Colonic mucosa (tissue), 4 donors: ENCODE measurements around the gene ASF1B. TPM values are rescaled to one million over a fixed set of nuclear protein-coding genes. Genes with fewer than 3 reads are reported as not detected.
A peak's percentile ranks its signal among the peaks of the same experiment; 100 is the strongest.

Experiments
- DNase-seq: peaks from one replicate; pipeline ENCODE4 v3.0.0-alpha.2; 2020
- H3K27ac ChIP-seq: fragments of 200-600 bp; one replicate; pipeline ENCODE4 v1.8.0; 2021
- H3K27me3 ChIP-seq: fragments of 200-600 bp; one replicate; pipeline ENCODE4 v1.8.0; 2021
- H3K36me3 ChIP-seq: fragments of 200-600 bp; one replicate; pipeline ENCODE4 v1.8.0; 2021
- H3K4me1 ChIP-seq: fragments of 200-600 bp; one replicate; pipeline ENCODE4 v1.8.0; 2021; ENCODE audit warnings: mild to moderate bottlenecking
- H3K4me3 ChIP-seq: fragments of 200-600 bp; one replicate; pipeline ENCODE4 v1.8.0; 2021
- H3K9ac ChIP-seq, 2 donors: one replicate each; pipeline ENCODE4 v1.7.0; 2013; ENCODE audit warnings: control low read depth in 2 of 2, low read depth in 2 of 2, low read length in 2 of 2
- H3K9me3 ChIP-seq: fragments of 200-600 bp; one replicate; pipeline ENCODE4 v1.8.0; 2021
- intact Hi-C: fragments of 100-400 bp; cut with DNase I; formaldehyde crosslinking; loops from one replicate; pipeline ENCODE4 v1.14.1; 2022
- total RNA-seq, 2 donors: library from RNA; stranded (reverse); fragmentation: NEBNext Ultra II Directional in 1 of 2; extraction: Animal tissue kit (Norgen Biotek cat#: 25700) in 1 of 2; gene quantifications; one replicate each; pipeline ENCODE4 v1.2.1, GENCODE V29; 2021
- TF ChIP-seq, protein P1 (sequence below): fragments of 200-600 bp; IDR thresholded peaks from one replicate; pipeline ENCODE4 v1.8.0; 2022; ENCODE audit warnings: antibody characterized with exemption, mild to moderate bottlenecking
- donor health status: healthy.
- donor health status: DM: no; HTN: no; CAD: no.
- donor health status: DM: no; HTN: no; CAD: no.

ASF1B gene
- total RNA-seq, 2 donors from 2014 or later, result 12.9 to 64.0 TPM

DNA sequence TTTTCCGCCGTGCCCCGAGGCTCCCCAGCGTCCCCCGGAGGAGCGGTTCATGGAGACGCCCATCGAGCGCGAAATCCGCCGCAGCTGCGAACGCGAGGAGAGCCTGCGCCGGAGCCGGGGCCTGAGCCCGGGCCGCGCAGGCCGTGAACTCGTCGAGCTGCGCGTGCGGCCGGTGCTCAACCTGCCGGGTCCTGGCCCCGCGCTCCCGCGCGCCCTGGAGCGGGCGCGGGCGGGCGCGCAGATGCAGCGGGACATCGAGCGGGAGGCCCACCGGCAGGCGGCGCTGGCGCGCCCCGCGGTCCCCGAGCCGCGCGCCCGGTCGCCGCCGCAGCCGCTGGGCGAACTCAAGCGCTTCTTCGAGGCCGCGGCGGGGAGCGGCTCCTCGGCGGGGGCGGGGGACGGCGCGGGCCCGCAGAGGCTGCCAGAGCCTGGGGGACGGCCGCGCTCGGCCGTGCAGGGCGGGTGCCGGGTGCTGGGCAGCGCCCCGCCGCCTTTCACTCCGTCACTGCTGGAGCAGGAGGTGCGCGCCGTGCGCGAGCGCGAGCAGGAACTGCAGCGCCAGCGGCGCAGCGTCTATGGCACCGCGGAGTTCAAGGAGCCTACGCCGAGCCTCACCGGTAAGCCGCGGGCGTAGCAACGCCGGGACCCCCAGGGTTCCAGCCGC, 63.0 kb downstream of the ASF1B start:
- peak overlapping the region; percentile 78 to 99 for H3K9ac ChIP-seq
- H3K9me3 ChIP-seq, result no peaks in the 10 kb centered on the region
- intact Hi-C loops, result no loop called here
- no peaks in the 10 kb centered on the region for H3K36me3 ChIP-seq
- H3K4me3 ChIP-seq, result peak overlapping the region; percentile 81
- DNase-seq, result peak; percentile 73
- H3K27ac ChIP-seq, result peak overlapping the region; percentile 97
- TF ChIP-seq, protein P1, sequence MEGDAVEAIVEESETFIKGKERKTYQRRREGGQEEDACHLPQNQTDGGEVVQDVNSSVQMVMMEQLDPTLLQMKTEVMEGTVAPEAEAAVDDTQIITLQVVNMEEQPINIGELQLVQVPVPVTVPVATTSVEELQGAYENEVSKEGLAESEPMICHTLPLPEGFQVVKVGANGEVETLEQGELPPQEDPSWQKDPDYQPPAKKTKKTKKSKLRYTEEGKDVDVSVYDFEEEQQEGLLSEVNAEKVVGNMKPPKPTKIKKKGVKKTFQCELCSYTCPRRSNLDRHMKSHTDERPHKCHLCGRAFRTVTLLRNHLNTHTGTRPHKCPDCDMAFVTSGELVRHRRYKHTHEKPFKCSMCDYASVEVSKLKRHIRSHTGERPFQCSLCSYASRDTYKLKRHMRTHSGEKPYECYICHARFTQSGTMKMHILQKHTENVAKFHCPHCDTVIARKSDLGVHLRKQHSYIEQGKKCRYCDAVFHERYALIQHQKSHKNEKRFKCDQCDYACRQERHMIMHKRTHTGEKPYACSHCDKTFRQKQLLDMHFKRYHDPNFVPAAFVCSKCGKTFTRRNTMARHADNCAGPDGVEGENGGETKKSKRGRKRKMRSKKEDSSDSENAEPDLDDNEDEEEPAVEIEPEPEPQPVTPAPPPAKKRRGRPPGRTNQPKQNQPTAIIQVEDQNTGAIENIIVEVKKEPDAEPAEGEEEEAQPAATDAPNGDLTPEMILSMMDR, result no peak
- H3K27me3 ChIP-seq, result no peaks in the 10 kb centered on the region
- no peaks in the 10 kb centered on the region for H3K4me1 ChIP-seq

DNA sequence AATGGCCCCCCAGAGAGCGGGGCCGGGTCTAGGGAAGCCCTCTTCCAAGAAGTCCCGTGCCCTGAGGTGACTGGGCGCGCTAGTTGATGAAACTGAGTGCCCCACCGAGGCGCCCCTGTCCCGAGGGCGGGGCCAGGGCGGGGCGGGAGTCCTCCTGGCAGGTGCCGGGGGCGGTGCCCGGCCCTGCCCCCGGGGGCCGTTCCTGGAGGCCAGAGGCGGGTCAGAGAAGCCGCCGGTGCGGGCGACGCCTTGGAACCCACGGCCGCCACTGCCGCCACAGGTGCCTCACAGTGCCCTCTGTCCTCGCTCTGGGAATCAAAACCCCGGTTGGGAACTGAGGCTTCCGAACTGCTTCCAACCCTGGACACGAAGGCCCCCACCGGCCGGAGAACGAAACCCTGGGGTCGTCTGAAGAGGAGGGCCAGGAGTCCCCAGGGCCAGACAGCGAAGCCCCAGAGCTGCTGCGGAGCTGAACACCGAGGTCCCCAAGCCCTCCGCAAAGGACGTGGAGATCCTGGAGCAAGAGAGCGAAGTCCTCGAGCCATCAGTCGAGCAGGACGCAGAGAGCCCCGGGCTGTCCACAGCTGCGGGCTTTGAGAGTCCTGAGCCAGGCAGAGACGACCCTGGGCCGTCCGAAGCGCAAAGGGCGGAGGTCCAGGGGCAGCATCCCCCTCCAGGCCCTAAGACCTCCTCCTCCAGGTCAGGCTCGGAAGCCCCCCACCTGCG, 63.7 kb downstream of the ASF1B start, which contains the start of gene MISP3:
TSS of gene MISP3 (plus strand) at position 252 of the 726 bp plus-strand sequence. CDS start 524 bp downstream, outside the sequence.
- Histone ChIP-seq H3K27ac (peak within 1 kb of the TSS; percentile 97), H3K27me3 (no peaks in the 10 kb centered on the region), H3K9me3 (no peaks in the 10 kb centered on the region), H3K36me3 (no peaks in the 10 kb centered on the region), H3K4me1 (no peaks in the 10 kb centered on the region), H3K4me3 (peak within 1 kb of the TSS; percentile 81), H3K9ac (peak within 1 kb of the TSS; percentile 78 to 99)
- DNase-seq, result peak; percentile 91
- TF ChIP-seq, protein P1, result no peak
- intact Hi-C loops, result no loop called here

DNA sequence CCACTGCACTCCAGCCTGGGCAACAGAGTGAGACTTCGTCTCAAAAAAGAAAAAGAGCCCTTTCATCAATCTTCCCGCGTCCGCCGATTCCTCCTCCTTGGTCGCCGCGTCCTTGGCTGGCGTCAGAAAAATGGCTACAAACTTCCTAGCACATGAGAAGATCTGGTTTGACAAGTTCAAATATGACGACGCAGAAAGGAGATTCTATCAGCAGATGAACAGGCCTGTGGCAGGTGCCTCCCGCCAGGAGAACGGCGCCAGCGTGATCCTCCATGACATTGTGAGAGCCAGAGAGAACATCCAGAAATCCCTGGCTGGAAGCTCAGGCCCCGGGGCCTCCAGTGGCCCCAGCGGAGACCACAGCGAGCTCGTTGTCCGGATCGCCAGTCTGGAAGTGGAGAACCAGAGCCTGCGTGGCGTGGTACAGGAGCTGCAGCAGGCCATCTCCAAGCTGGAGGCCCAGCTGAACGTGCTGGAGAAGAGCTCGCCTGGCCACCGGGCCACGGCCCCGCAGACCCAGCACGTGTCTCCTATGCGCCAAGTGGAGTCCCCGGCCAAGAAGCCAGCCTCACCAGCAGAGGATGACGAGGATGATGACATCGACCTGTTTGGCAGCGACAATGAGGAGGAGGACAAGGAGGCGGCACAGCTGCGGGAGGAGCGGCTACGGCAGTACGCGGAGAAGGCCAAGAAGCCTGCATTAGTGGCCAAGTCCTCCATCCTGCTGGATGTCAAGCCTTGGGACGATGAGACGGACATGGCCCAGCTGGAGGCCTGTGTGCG, 65.9 kb downstream of the ASF1B start:
- Histone ChIP-seq H3K4me1 (no peaks in the 10 kb centered on the region), H3K4me3 (no peak overlapping the region), H3K36me3 (no peaks in the 10 kb centered on the region), H3K27ac (no peak overlapping the region), H3K27me3 (no peaks in the 10 kb centered on the region), H3K9ac (no peak overlapping the region), H3K9me3 (no peaks in the 10 kb centered on the region)
- TF ChIP-seq, protein P1, result no peak
- intact Hi-C loops, result loop anchor here (2.0 kb wide), 1 partner anchor 192 kb away; no protein-coding TSS in a partner anchor
- DNase-seq, result no peak

Other genes starting within 250 kb of the ASF1B start
- 10 to 100 TPM in 1 of 2 donors, 1 to 10 TPM in 1; 5.9 to 20.0 TPM for gene BRME1, start 230.5 kb downstream of the ASF1B start, total RNA-seq
- 100 to 1,000 TPM in 1 of 2 donors, 10 to 100 TPM in 1; 81.0 to 123 TPM for gene CC2D1A, start 230.4 kb downstream of the ASF1B start, total RNA-seq
- gene PODNL1, start 198.2 kb downstream of the ASF1B start, total RNA-seq, result 1 to 10 TPM; 4.1 to 4.4 TPM
- 10 to 100 TPM; 30.2 to 55.1 TPM for gene DCAF15, start 184.1 kb downstream of the ASF1B start, total RNA-seq
- 10 to 100 TPM; 13.1 to 20.9 TPM for gene RFX1, start 130.3 kb downstream of the ASF1B start, total RNA-seq
- not detected for gene RLN3, start 108.4 kb downstream of the ASF1B start, total RNA-seq
- gene IL27RA, start 104.8 kb downstream of the ASF1B start, total RNA-seq, result 1 to 10 TPM; 2.5 to 3.2 TPM
- gene PALM3, start 74.5 kb downstream of the ASF1B start, total RNA-seq, result 1 to 10 TPM in 1 of 2 donors, under 1 TPM in 1; 0.37 to 1.6 TPM
- 10 to 100 TPM; 32.7 to 50.0 TPM for gene MISP3, start 63.8 kb downstream of the ASF1B start, total RNA-seq
- gene C19orf67, start 50.8 kb downstream of the ASF1B start, total RNA-seq, result under 1 TPM in 1 of 2 donors, not detected in 1; 0.19 TPM
- gene SAMD1, start 45.8 kb downstream of the ASF1B start, total RNA-seq, result 10 to 100 TPM; 52.9 to 91.3 TPM
- gene PRKACA, start 18.8 kb downstream of the ASF1B start, total RNA-seq, result 10 to 100 TPM; 71.0 to 89.3 TPM
- 10 to 100 TPM; 18.4 to 28.0 TPM for gene ADGRL1, start 69.6 kb upstream of the ASF1B start, total RNA-seq
- gene ADGRE5, start 244.9 kb upstream of the ASF1B start, total RNA-seq, result 100 to 1,000 TPM; 133 to 175 TPM